ENCODE results near the gene VAMP8.

GRCh38 chr2:85560812-85561279, 16.5 kb upstream of the VAMP8 start:
- TF ChIP-seq, protein P1, sequence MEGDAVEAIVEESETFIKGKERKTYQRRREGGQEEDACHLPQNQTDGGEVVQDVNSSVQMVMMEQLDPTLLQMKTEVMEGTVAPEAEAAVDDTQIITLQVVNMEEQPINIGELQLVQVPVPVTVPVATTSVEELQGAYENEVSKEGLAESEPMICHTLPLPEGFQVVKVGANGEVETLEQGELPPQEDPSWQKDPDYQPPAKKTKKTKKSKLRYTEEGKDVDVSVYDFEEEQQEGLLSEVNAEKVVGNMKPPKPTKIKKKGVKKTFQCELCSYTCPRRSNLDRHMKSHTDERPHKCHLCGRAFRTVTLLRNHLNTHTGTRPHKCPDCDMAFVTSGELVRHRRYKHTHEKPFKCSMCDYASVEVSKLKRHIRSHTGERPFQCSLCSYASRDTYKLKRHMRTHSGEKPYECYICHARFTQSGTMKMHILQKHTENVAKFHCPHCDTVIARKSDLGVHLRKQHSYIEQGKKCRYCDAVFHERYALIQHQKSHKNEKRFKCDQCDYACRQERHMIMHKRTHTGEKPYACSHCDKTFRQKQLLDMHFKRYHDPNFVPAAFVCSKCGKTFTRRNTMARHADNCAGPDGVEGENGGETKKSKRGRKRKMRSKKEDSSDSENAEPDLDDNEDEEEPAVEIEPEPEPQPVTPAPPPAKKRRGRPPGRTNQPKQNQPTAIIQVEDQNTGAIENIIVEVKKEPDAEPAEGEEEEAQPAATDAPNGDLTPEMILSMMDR (conservative IDR thresholded peaks at IDR 0.05 in 1 of 2, IDR thresholded peaks at IDR 0.05 in 1 of 2; ENCODE audit: low read depth in 1 of 2, low read length in 2 of 2), result no peak
- TF ChIP-seq EZH2 (IDR thresholded peaks at IDR 0.05; ENCODE audit: low read length, missing control alignments), result no peak
